Stimulated activated CD4-positive, alpha-beta T cell treated with anti-CD3 and anti-CD28 coated beads, Interleukin-12 subunit alpha, Interleukin-12 subunit beta, amount 100 ng/mL, for 48 hours (primary cell): ENCODE measurements around the gene NCOA7.
"Not testable (repeated sequence)": the region's sequence is repeated elsewhere in the genome, so short reads cannot be mapped to it uniquely, and the experiment has no call there.

Source experiments
- DNase-seq, 3 donors: peaks; one replicate each; pipeline ENCODE4 v3.0.0-alpha.2; 2020; ENCODE audit warnings: low read depth in 2 of 3, low spot score in 1 of 3

NCOA7 gene

GRCh38 chr6:125791151-125791819 is 525 bp downstream of the NCOA7 start:
- DNase-seq, result peak in 1 of 3 donors; percentile 39

GRCh38 chr6:125791820-125792165 is 1.0 kb downstream of the NCOA7 start:
- no peak for DNase-seq

- no peak for DNase-seq
These were observed 1.4 kb downstream of the NCOA7 start for GRCh38 chr6:125792172-125792571.

- DNase-seq, result no peak
These were observed 1.9 kb downstream of the NCOA7 start for GRCh38 chr6:125792680-125793079.

GRCh38 chr6:125793280-125793679 is 2.5 kb downstream of the NCOA7 start:
- DNase-seq, result no peak

- DNase-seq, result no peak
These were observed 3.1 kb downstream of the NCOA7 start for GRCh38 chr6:125793863-125794262.

- no peak for DNase-seq
These were observed 3.8 kb downstream of the NCOA7 start for GRCh38 chr6:125794342-125795137.

- DNase-seq, result no peak
These were observed 4.5 kb downstream of the NCOA7 start for GRCh38 chr6:125795301-125795700.

GRCh38 chr6:125797120-125797885 is 6.5 kb downstream of the NCOA7 start:
- no peak for DNase-seq

GRCh38 chr6:125797886-125798444 is 7.2 kb downstream of the NCOA7 start:
- no peak for DNase-seq

- no peak for DNase-seq
These were observed 8.2 kb downstream of the NCOA7 start for GRCh38 chr6:125798734-125799508.

- no peak for DNase-seq
These were observed 11.6 kb downstream of the NCOA7 start for GRCh38 chr6:125802383-125802782.

- DNase-seq, result no peak
These were observed 12.2 kb downstream of the NCOA7 start for GRCh38 chr6:125802943-125803377.

GRCh38 chr6:125804264-125804663 is 13.5 kb downstream of the NCOA7 start:
- DNase-seq, result peak in 1 of 3 donors; percentile 8

GRCh38 chr6:125804866-125805425 is 14.2 kb downstream of the NCOA7 start:
- DNase-seq, result not testable (repeated sequence)

GRCh38 chr6:125806813-125807212 is 16.1 kb downstream of the NCOA7 start:
- no peak for DNase-seq

- no peak for DNase-seq
These were observed 16.5 kb downstream of the NCOA7 start for GRCh38 chr6:125807293-125807692.

- no peak for DNase-seq
These were observed 17.3 kb downstream of the NCOA7 start for GRCh38 chr6:125808060-125808459.

- DNase-seq, result no peak
These were observed 17.8 kb downstream of the NCOA7 start for GRCh38 chr6:125808591-125808990.

GRCh38 chr6:125809570-125810170 is 18.9 kb downstream of the NCOA7 start:
- DNase-seq, result no peak
